Smooth muscle cell (in vitro differentiated cells): ENCODE results near the gene COX4I2. TPM values are rescaled to one million over a fixed set of nuclear protein-coding genes. Genes with fewer than 3 reads are reported as not detected.
"Not testable (repeated sequence)": the region's sequence is repeated elsewhere in the genome, so short reads cannot be mapped to it uniquely, and the experiment has no call there.

Source experiments
- DNase-seq: peaks from one replicate; lab custom pipeline; 2025; ENCODE audit not compliant: unreplicated experiment; lab: John Stamatoyannopoulos, UW
- H2AFZ ChIP-seq: fragments of 200-600 bp; sonication (generic); 2 replicates; pipeline ENCODE4 v1.6.0; 2016; ENCODE audit warnings: antibody characterized with exemption, low read depth, mild to moderate bottlenecking
- H3F3A ChIP-seq: fragments of 200-600 bp; sonication (generic); 2 replicates; pipeline ENCODE4 v1.6.0; 2017; ENCODE audit warnings: antibody characterized with exemption, low read depth
- H3K27ac ChIP-seq: fragments of 200-600 bp; sonication (generic); 2 replicates; pipeline ENCODE4 v1.5.1; 2016; ENCODE audit warnings: low read depth, mild to moderate bottlenecking
- H3K27me3 ChIP-seq: fragments of 200-600 bp; sonication (generic); 2 replicates; pipeline ENCODE4 v1.6.1; 2016; ENCODE audit warnings: low read depth, mild to moderate bottlenecking
- H3K36me3 ChIP-seq: fragments of 200-600 bp; sonication (generic); 2 replicates; pipeline ENCODE4 v1.5.1; 2016; ENCODE audit warnings: low read depth
- H3K4me1 ChIP-seq: fragments of 200-600 bp; sonication (generic); 2 replicates; pipeline ENCODE4 v1.5.1; 2016; ENCODE audit warnings: low read depth
- H3K4me2 ChIP-seq: fragments of 200-600 bp; sonication (generic); 2 replicates; pipeline ENCODE4 v1.6.0; 2016; ENCODE audit warnings: mild to moderate bottlenecking
- H3K4me3 ChIP-seq: fragments of 200-600 bp; sonication (generic); 2 replicates; pipeline ENCODE4 v1.5.1; 2016; ENCODE audit warnings: mild to moderate bottlenecking
- H3K79me2 ChIP-seq: fragments of 200-600 bp; sonication (generic); 2 replicates; pipeline ENCODE4 v1.6.0; 2016; ENCODE audit warnings: low read depth, mild to moderate bottlenecking
- H3K9ac ChIP-seq: fragments of 200-600 bp; sonication (generic); 2 replicates; pipeline ENCODE4 v1.6.0; 2016; ENCODE audit warnings: low read depth
- H3K9me3 ChIP-seq: fragments of 200-600 bp; sonication (generic); replicated peaks from 2 replicates; pipeline ENCODE4 v1.5.1; 2016; ENCODE audit warnings: low read depth
- H4K20me1 ChIP-seq: fragments of 200-600 bp; sonication (generic); 2 replicates; pipeline ENCODE4 v1.6.0; 2016; ENCODE audit warnings: low read depth
- CTCF ChIP-seq: fragments of 200-600 bp; sonication (generic); IDR thresholded peaks from 2 replicates; pipeline ENCODE4 v1.5.1; 2017; ENCODE audit warnings: borderline replicate concordance, mild to moderate bottlenecking, antibody characterized with exemption; ENCODE audit not compliant: insufficient read depth, poor library complexity, severe bottlenecking
- WGBS: methylation state at CpG from one replicate; pipeline ENCODE4 v1.1.7; 2016; ENCODE audit warnings: low lambda C conversion rate; 5-methylcytosine and 5-hydroxymethylcytosine counted together
- polyA plus RNA-seq: library from polyadenylated mRNA; unstranded; fragments of >200 nt; fragmentation: Nextera tagmentation; extraction: Ambion mirVana; gene quantifications from 2 replicates; pipeline ENCODE4 v1.2.1, GENCODE V29; 2016
- total RNA-seq: library from RNA; depleted of rRNA; stranded (reverse); fragments of >200 nt; gene quantifications from 2 replicates; pipeline ENCODE4 v1.2.3, GENCODE V29; 2014

The COX4I2 gene
- total and polyA plus RNA-seq, 2 experiments from 2014 or later = 0.80 TPM; not detected in 1

- H3K36me3 ChIP-seq = no peaks in the 10 kb centered on the region
- WGBS = 76% methylated on average over 1 of the region's 1 CpG
- no peak overlapping the region for H3K9ac ChIP-seq
- no peak overlapping the region for H3K4me2 ChIP-seq
- no peak for TF ChIP-seq CTCF
- no peaks in the 10 kb centered on the region for H3K9me3 ChIP-seq
- no peaks in the 10 kb centered on the region for H3K79me2 ChIP-seq
- H3K4me3 ChIP-seq = no peak overlapping the region
- H3K27ac ChIP-seq = no peak overlapping the region
- H4K20me1 ChIP-seq = no peaks in the 10 kb centered on the region
- DNase-seq = no peak
- H2AFZ ChIP-seq = no peak overlapping the region
- H3K27me3 ChIP-seq = no peaks in the 10 kb centered on the region
- H3F3A ChIP-seq = no peaks in the 10 kb centered on the region
- peaks cover 7% of the 10 kb centered on the region for H3K4me1 ChIP-seq
Observed at GRCh38 chr20:31642837-31643236, 5.1 kb downstream of the COX4I2 start.

GRCh38 chr20:31643522-31643921, 5.8 kb downstream of the COX4I2 start:
- Histone ChIP-seq H2AFZ (no peak overlapping the region), H3K9me3 (no peaks in the 10 kb centered on the region), H3K4me3 (no peak overlapping the region), H3K4me2 (no peak overlapping the region), H3K36me3 (no peaks in the 10 kb centered on the region), H4K20me1 (no peaks in the 10 kb centered on the region), H3K4me1 (peaks cover 2% of the 10 kb centered on the region), H3K27me3 (no peaks in the 10 kb centered on the region), H3K79me2 (no peaks in the 10 kb centered on the region), H3K27ac (no peak overlapping the region), H3K9ac (no peak overlapping the region), H3F3A (no peaks in the 10 kb centered on the region)
- no peak for TF ChIP-seq CTCF
- DNase-seq = no peak
- 98% methylated on average over 4 of the region's 4 CpGs for WGBS

GRCh38 chr20:31644701-31645100, 7.0 kb downstream of the COX4I2 start:
- Histone ChIP-seq H3K36me3 (no peaks in the 10 kb centered on the region), H3F3A (no peaks in the 10 kb centered on the region), H3K4me3 (no peak overlapping the region), H4K20me1 (no peaks in the 10 kb centered on the region), H2AFZ (no peak overlapping the region), H3K79me2 (no peaks in the 10 kb centered on the region), H3K4me1 (no peaks in the 10 kb centered on the region), H3K27ac (no peak overlapping the region), H3K9ac (no peak overlapping the region), H3K4me2 (no peak overlapping the region), H3K27me3 (no peaks in the 10 kb centered on the region), H3K9me3 (no peaks in the 10 kb centered on the region)
- WGBS = 85% methylated on average over 8 of the region's 8 CpGs
- no peak for TF ChIP-seq CTCF
- DNase-seq = no peak

GRCh38 chr20:31648104-31648503, 10.4 kb downstream of the COX4I2 start:
- H2AFZ ChIP-seq, H3K27me3 ChIP-seq, H3F3A ChIP-seq, H3K9me3 ChIP-seq, H3K9ac ChIP-seq, H3K4me3 ChIP-seq, H3K79me2 ChIP-seq, H3K4me1 ChIP-seq, H3K36me3 ChIP-seq, H3K4me2 ChIP-seq, H4K20me1 ChIP-seq, DNase-seq, H3K27ac ChIP-seq: not testable (repeated sequence)
- WGBS = 88% methylated on average over 3 of the region's 3 CpGs
